Neural progenitor cell (in vitro differentiated cells): ENCODE data around the gene MEIOC.
A peak's percentile ranks its signal among the peaks of the same experiment; 100 is the strongest.

Source experiments
- EZH2 ChIP-seq: fragments of 200-600 bp; sonication (generic); IDR thresholded peaks from 2 replicates; pipeline ENCODE4 v1.6.1; 2017; ENCODE audit warnings: antibody characterized with exemption, mild to moderate bottlenecking, moderate library complexity
- EZH2phosphoT487 ChIP-seq: fragments of 200-600 bp; sonication (generic); IDR thresholded peaks from 2 replicates; pipeline ENCODE4 v1.6.1; 2017; ENCODE audit warnings: antibody characterized with exemption
- TF ChIP-seq, protein P1 (sequence below): fragments of 200-600 bp; sonication (generic); IDR thresholded peaks from 2 replicates; pipeline ENCODE4 v1.5.1; 2017; ENCODE audit warnings: antibody characterized with exemption, mild to moderate bottlenecking

DNA sequence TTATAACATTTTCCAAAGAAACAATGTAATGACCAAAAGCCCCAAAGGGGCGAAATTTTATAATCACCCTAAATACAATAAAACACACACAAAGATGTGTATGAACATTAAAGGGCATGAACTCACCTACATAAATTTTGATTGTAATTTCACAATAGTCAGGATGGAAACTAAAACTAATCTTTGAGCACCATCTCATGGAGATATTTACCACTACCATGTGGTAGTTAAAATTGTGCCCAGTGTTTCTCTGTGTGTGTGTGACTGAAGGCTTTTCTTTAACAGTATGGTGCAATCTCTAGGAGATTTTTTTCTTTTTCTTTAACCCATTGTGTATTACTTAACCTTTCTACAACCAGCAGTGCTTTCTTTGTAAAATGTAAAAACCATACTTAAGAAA is 19.7 kb upstream of the MEIOC start:
- TF ChIP-seq, protein P1, sequence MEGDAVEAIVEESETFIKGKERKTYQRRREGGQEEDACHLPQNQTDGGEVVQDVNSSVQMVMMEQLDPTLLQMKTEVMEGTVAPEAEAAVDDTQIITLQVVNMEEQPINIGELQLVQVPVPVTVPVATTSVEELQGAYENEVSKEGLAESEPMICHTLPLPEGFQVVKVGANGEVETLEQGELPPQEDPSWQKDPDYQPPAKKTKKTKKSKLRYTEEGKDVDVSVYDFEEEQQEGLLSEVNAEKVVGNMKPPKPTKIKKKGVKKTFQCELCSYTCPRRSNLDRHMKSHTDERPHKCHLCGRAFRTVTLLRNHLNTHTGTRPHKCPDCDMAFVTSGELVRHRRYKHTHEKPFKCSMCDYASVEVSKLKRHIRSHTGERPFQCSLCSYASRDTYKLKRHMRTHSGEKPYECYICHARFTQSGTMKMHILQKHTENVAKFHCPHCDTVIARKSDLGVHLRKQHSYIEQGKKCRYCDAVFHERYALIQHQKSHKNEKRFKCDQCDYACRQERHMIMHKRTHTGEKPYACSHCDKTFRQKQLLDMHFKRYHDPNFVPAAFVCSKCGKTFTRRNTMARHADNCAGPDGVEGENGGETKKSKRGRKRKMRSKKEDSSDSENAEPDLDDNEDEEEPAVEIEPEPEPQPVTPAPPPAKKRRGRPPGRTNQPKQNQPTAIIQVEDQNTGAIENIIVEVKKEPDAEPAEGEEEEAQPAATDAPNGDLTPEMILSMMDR = peak; percentile 58
- no peak for TF ChIP-seq EZH2
- TF ChIP-seq EZH2phosphoT487 = no peak
